Activated naive CD8-positive, alpha-beta T cell treated with anti-CD3 and anti-CD28 coated beads for 36 hours (primary cell): ENCODE measurements around the gene HAAO. TPM values are rescaled to one million over a fixed set of nuclear protein-coding genes. Genes with fewer than 3 reads are reported as not detected.

Experiments used
- DNase-seq: peaks from one replicate; pipeline ENCODE4 v3.0.0; 2021
- H3K27ac Mint-ChIP-seq: one replicate; pipeline ENCODE4 v1.8.0; 2022; ENCODE audit warnings: mild to moderate bottlenecking, moderate library complexity, mixed read lengths
- H3K27me3 Mint-ChIP-seq: one replicate; pipeline ENCODE4 v1.8.0; 2022; ENCODE audit warnings: mild to moderate bottlenecking, mixed read lengths
- H3K36me3 Mint-ChIP-seq: one replicate; pipeline ENCODE4 v1.8.0; 2021; ENCODE audit warnings: mild to moderate bottlenecking, mixed read lengths
- H3K4me1 Mint-ChIP-seq: one replicate; pipeline ENCODE4 v1.8.0; 2021; ENCODE audit warnings: mixed read lengths
- H3K4me3 Mint-ChIP-seq: one replicate; pipeline ENCODE4 v1.8.0; 2022; ENCODE audit warnings: mild to moderate bottlenecking, moderate library complexity, mixed read lengths
- H3K9me3 Mint-ChIP-seq: one replicate; pipeline ENCODE4 v1.8.0; 2022; ENCODE audit warnings: mixed read lengths
- total RNA-seq, 2 experiments: library from RNA; stranded (reverse); gene quantifications; one replicate each; pipeline ENCODE4 v1.2.3, GENCODE V29; 2021

HAAO gene
- total RNA-seq, 2 experiments from 2014 or later, result 0.33 to 1.1 TPM

DNA sequence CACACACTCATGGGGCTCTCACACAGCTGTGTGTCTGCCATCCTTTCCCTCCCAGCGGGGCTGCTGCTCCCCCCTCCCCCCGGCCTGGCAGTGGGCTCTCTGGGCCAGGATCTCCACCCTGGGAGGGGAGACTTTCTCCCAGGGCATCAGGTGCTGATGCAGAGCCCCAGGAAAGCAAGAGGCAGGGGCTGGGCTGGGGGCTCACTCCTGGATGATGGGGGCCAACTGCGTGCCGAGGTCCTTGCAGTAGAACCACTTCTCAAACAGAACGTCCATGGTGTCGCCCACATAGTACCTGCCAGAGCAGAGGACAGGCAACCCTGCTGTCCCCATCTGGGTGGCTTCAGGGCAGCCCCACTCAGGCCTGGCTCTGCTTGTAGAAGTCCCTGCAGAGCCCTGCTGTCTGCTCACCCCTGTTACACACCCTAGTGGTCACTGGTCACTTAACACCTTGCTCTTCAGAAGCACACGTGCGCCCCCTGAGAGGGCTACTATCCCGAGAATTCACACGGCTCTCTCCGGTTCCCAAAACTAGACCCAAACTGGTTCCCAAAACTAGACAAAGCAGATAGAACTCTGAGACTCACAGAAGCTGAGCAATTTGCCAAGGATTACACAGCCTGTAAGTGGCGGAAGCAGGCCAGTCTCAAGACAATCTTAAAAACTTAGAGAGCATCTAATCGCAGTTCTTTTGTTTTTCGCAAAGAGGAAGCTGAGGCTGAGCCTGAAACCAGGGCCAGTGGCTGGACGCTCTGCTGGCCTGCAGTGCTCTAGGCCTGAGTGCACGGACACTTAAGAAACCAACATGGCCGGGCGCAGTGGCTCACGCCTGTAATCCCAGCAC lies 21.9 kb downstream of the HAAO start:
- Mint-ChIP-seq H3K27ac (no peak overlapping the region), H3K9me3 (no peaks in the 10 kb centered on the region), H3K4me3 (no peak overlapping the region), H3K4me1 (peaks cover 7% of the 10 kb centered on the region), H3K27me3 (no peaks in the 10 kb centered on the region), H3K36me3 (no peaks in the 10 kb centered on the region)
- no peak for DNase-seq

DNA sequence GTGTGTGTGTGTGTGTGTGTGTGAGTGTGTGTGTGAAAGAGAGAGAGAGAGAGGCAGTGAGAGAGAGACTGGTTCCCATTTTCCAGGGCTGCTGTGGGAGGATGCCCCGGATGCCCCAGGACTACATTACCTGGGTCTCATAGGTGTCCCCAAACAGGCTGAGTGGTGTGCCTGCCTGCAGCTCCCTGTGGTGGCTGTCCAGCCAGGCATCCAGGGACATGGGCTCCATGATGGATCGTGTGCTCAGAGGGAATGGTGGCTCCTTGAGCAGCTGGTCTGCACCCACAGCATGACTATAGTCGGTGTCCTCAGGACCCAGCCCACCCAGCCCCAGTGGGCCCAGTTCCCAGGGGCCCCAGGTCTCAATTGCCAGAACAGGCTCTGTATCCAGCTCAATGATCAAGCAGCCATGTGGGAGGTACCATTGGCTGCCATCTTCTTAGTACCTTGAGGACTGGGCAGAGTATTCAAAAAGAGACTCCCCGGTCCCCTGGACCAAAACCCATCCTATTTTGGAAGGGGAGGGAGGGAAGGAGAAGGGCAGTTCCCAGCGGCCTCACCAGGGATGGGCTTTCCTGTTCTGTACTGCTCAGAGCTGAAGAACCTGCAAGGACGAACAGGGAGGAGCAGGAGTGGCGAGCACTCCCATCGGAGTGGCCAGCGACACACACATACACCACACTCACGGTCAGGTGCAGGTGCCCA lies 22.6 kb downstream of the HAAO start:
- Mint-ChIP-seq H3K27ac (no peak overlapping the region), H3K36me3 (no peaks in the 10 kb centered on the region), H3K4me3 (no peak overlapping the region), H3K27me3 (no peaks in the 10 kb centered on the region), H3K9me3 (no peaks in the 10 kb centered on the region), H3K4me1 (no peaks in the 10 kb centered on the region)
- DNase-seq, result no peak

DNA sequence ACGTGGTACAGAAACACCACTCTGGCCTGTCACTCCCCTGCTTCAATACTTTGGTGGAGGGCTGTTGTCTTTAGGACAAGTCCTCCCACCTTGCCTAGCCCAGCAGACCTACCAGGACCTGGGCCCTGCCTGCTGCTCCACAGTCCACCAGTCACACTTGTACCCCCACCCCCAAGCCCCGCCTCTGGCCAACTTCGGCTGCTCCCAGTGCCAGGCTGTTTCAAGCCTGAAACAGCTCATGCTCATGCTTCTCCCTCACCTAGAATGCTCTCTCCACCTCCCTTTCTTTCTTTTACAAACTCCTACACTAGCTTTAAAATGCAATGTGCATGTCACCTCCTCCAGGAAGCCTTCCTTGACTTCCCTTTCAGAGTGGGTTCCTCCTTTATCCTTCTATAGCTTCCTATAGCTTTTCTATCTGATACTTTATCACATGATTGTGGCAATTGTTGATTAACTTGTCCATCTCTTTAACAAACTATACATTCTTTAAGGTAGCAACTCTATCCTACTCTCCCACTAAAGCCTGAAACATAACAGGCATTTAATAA lies 23.6 kb downstream of the HAAO start:
- no peaks in the 10 kb centered on the region for H3K27me3 Mint-ChIP-seq
- no peaks in the 10 kb centered on the region for H3K36me3 Mint-ChIP-seq
- no peak overlapping the region for H3K4me3 Mint-ChIP-seq
- no peaks in the 10 kb centered on the region for H3K9me3 Mint-ChIP-seq
- H3K27ac Mint-ChIP-seq, result no peak overlapping the region
- H3K4me1 Mint-ChIP-seq, result no peaks in the 10 kb centered on the region
- DNase-seq, result no peak

DNA sequence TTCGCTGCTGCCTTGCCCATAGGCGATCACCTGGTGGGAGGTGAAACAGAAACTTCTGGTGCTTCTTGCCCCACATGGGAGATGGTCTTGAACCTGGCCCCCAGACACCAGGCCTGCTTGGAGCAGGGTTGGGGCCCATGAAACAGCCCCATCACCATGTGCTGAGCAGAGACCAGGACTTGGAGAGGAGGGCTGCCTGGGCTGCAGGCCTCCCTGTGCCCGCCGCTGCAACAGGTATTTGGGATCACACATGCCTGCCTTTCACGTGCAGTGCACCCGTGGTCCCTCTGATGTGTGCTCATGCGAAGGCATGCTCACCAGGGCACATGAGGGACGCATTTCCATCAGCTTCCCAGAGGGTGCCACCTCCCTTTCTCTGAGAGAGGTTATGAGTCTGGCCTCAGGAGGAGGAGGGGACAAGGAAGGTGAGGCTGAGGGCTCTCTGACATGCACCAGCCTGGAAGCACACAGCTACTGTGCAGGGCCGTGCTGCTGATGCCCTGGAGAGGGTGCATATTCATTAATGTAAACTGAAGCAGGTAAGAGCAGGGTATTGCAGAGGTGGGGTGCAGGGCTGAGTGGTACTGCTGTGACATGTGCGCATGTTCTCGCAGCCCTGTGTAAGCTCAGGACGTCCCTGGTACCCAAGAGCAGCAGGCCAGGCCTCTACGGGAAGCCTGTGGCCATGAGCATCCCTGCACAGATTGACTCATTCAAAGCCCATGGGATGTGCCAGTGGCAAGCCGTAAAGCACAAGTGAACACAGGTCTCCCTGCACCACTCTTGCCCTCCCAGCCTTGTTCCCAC lies 24.3 kb downstream of the HAAO start:
- H3K4me1 Mint-ChIP-seq, result no peaks in the 10 kb centered on the region
- no peak overlapping the region for H3K27ac Mint-ChIP-seq
- H3K36me3 Mint-ChIP-seq, result no peaks in the 10 kb centered on the region
- no peaks in the 10 kb centered on the region for H3K27me3 Mint-ChIP-seq
- no peak for DNase-seq
- no peak overlapping the region for H3K4me3 Mint-ChIP-seq
- no peaks in the 10 kb centered on the region for H3K9me3 Mint-ChIP-seq

DNA sequence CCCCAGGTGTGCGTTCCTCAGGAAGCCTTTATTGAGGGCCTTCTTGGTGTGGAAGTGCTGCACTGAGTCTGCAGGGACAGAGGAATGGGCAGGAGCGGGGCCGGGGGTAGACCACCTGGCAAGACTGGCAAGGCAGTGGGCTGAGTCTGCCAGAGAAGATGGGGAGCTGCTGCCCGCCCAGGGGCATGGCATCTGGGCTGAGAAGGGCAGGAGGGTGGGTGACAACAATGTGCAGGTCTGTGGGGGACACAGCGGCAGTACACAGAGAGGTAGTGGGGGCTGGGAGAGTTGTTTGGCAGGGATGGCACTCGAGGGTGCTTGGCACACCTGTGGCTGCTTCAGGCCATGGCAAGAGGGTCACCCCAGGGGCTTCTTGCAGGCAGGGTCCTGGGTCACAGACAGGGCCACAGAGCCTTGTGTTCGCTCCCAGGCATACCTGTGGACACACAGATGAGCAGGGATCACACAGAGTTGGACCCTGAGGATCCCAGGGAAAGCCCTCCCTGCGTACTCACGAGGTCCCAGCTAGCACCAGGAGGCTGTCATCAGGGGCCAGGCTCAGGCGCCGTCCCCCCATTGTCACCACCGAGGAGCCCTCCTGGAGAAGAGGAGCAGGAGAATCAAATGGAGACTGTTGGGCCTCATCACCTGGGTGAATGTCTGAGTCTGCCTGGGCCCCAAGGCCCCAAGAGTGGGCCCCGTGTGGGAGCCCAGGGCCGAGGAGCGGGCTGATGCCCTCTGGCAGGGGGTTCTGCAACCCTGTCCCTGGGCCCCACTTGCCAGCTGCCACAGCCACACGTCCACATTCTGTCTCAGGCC lies 25.1 kb downstream of the HAAO start:
- DNase-seq, result no peak
- no peaks in the 10 kb centered on the region for H3K36me3 Mint-ChIP-seq
- H3K4me3 Mint-ChIP-seq, result no peak overlapping the region
- no peak overlapping the region for H3K27ac Mint-ChIP-seq
- H3K9me3 Mint-ChIP-seq, result no peaks in the 10 kb centered on the region
- H3K27me3 Mint-ChIP-seq, result no peaks in the 10 kb centered on the region
- no peaks in the 10 kb centered on the region for H3K4me1 Mint-ChIP-seq

DNA sequence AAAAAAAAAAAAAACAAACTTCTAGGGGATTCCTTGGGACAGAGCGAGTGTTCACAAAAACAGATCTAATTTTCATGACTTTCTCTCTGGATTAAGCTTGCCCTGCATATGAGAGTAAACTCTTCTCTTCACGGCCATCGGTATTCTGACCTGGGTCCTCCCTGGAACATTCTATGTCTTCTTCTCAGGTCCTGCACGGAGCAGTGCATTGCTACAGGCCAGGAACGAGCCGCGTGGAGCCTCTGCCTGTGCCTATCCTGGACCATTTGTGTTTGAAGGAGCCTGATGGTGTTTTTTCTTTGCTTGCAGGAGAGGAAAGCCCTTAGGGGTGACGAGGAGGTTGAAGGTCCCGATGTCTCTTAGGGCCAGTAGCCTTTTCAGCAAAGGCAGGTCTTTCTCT lies 26.7 kb downstream of the HAAO start:
- Mint-ChIP-seq H3K27ac (no peak overlapping the region), H3K36me3 (no peaks in the 10 kb centered on the region), H3K4me3 (no peak overlapping the region), H3K27me3 (no peaks in the 10 kb centered on the region), H3K4me1 (no peaks in the 10 kb centered on the region), H3K9me3 (no peaks in the 10 kb centered on the region)
- DNase-seq, result no peak

GRCh38 chr2:42764901-42765300 lies 27.5 kb downstream of the HAAO start:
- no peak overlapping the region for H3K27ac Mint-ChIP-seq
- no peaks in the 10 kb centered on the region for H3K36me3 Mint-ChIP-seq
- no peak for DNase-seq
- H3K9me3 Mint-ChIP-seq, result no peaks in the 10 kb centered on the region
- H3K27me3 Mint-ChIP-seq, result no peaks in the 10 kb centered on the region
- no peaks in the 10 kb centered on the region for H3K4me1 Mint-ChIP-seq
- H3K4me3 Mint-ChIP-seq, result no peak overlapping the region

GRCh38 chr2:42764096-42764495 lies 28.3 kb downstream of the HAAO start, which contains the start of gene OXER1:
OXER1 (minus strand) TSS chr2:42764135; CDS start chr2:42764062, 73 bp downstream.
- no peaks in the 10 kb centered on the region for H3K36me3 Mint-ChIP-seq
- no peaks in the 10 kb centered on the region for H3K9me3 Mint-ChIP-seq
- no peaks in the 10 kb centered on the region for H3K4me1 Mint-ChIP-seq
- H3K27me3 Mint-ChIP-seq, result no peaks in the 10 kb centered on the region
- H3K27ac Mint-ChIP-seq, result no peak within 1 kb of the TSS
- no peak within 1 kb of the TSS for H3K4me3 Mint-ChIP-seq
- no peak for DNase-seq

DNA sequence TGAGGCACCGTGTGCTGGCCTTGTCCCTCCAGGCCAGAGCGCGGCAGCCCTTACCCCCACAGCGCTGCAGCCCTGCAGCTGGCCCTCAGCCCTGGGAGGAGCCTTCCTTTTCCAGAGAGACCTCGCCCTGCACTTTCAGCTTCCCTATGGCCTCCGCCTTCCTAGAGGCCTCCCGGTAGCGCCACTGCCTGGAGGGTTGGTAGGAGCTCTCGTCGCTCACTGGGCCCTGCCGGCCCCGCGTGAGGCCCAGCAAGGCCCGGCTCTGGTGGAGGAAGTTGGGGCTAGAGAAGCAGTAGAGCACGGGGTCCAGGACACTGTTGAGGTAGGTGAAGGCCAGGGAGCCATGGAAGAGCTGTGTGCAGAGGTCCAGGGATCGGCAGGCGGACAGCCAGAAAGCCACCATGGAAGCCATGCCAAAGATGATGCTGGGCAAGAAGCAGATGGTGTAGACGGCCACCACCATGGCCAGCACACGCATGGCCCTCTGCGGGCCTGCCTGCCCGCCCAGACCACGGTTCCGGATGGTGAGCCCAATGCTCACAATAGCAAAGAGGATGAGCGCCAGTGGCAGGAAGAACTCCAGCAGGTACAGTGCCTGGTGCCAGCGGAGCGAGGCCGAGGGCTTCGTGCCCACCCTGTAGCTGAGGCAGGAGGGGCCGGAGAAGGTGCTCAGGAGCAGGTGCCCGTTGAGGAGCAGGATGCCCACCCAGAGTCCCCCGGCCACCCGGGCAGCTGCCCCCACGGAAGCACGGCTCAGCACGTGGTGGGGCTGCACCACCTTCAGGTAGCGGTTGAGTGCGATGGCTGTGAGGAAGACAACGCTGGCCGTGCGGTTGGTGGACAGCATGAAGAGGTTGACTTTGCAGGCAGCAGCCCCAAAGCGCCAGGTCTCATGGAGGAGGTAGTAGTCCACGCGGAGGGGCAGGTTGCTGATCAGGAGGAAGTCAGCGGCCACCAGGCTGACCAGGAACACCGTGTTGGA lies 29.3 kb downstream of the HAAO start:
- Mint-ChIP-seq H3K36me3 (peaks cover 2% of the 10 kb centered on the region), H3K9me3 (no peaks in the 10 kb centered on the region), H3K27ac (no peak overlapping the region), H3K27me3 (no peaks in the 10 kb centered on the region), H3K4me1 (no peaks in the 10 kb centered on the region), H3K4me3 (no peak overlapping the region)
- DNase-seq, result no peak

GRCh38 chr2:42762155-42762554 lies 30.2 kb downstream of the HAAO start:
- Mint-ChIP-seq H3K36me3 (peaks cover 3% of the 10 kb centered on the region), H3K4me1 (no peaks in the 10 kb centered on the region), H3K27ac (no peak overlapping the region), H3K4me3 (no peak overlapping the region), H3K9me3 (no peaks in the 10 kb centered on the region), H3K27me3 (no peaks in the 10 kb centered on the region)
- no peak for DNase-seq

DNA sequence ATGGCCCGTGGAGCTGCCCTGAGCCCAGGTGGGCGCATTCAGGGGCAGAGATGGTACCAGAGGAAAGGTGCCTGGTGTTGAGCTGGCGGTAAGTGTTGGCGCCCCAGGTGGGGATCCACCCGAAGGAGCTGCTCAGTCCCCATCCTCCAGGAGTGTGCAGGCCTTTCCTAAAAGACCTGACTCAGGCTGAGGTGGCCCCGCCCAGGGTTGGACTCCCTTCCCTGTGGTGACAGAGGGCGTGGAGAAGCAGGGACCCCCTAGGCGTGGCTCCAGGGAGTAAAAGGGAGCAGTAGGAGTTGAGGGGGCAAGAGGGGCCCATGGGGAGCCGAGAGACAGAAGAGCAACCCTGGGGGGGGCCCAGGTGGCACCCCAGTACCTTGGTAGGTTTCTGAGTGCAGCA lies 30.8 kb downstream of the HAAO start:
- H3K27ac Mint-ChIP-seq, result no peak overlapping the region
- no peaks in the 10 kb centered on the region for H3K27me3 Mint-ChIP-seq
- H3K9me3 Mint-ChIP-seq, result no peaks in the 10 kb centered on the region
- no peak for DNase-seq
- peaks cover 3% of the 10 kb centered on the region for H3K36me3 Mint-ChIP-seq
- no peak overlapping the region for H3K4me3 Mint-ChIP-seq
- H3K4me1 Mint-ChIP-seq, result no peaks in the 10 kb centered on the region

DNA sequence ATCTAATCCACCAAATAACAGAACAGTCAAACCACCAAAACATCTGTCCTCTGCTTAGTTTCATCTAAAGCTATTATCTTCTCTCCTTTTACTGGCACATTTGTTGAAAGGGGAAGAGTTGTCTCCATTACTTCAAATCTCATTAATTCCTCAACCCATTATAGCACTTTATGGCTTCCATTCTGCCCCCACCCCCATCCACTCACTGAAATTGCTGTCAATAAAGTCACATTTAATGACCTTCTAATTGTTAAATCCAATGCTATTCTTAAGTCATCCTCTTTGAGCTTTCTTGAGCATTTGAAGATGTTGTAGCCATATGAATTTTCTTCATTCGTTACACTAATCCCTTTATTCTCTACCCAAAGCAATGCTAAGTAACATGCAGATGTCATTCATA lies 33.6 kb downstream of the HAAO start:
- Mint-ChIP-seq H3K4me1 (peaks cover 2% of the 10 kb centered on the region), H3K27ac (no peak overlapping the region), H3K4me3 (no peak overlapping the region), H3K27me3 (no peaks in the 10 kb centered on the region), H3K36me3 (peaks cover 3% of the 10 kb centered on the region), H3K9me3 (no peaks in the 10 kb centered on the region)
- no peak for DNase-seq

- H3K36me3 Mint-ChIP-seq, result peaks cover 3% of the 10 kb centered on the region
- H3K4me3 Mint-ChIP-seq, result no peak overlapping the region
- no peaks in the 10 kb centered on the region for H3K9me3 Mint-ChIP-seq
- no peak overlapping the region for H3K27ac Mint-ChIP-seq
- DNase-seq, result no peak
- peaks cover 4% of the 10 kb centered on the region for H3K4me1 Mint-ChIP-seq
- no peaks in the 10 kb centered on the region for H3K27me3 Mint-ChIP-seq
These were observed 34.2 kb downstream of the HAAO start for GRCh38 chr2:42757981-42758740.
